ENCODE data around the gene TJP1.

Gene TJP1

GRCh38 chr15:29862271-29862670, 40.0 kb upstream of the TJP1 start:
- no peak for TF ChIP-seq CTCF (IDR thresholded peaks at IDR 0.05; ENCODE audit: low read depth, low read length)
- DNase-seq (ENCODE audit: extremely low read depth, low read depth): no peak

GRCh38 chr15:29860872-29861271, 38.6 kb upstream of the TJP1 start:
- no peak for TF ChIP-seq CTCF (IDR thresholded peaks at IDR 0.05; ENCODE audit: low read depth, low read length)
- DNase-seq (ENCODE audit: extremely low read depth, low read depth): no peak

DNA sequence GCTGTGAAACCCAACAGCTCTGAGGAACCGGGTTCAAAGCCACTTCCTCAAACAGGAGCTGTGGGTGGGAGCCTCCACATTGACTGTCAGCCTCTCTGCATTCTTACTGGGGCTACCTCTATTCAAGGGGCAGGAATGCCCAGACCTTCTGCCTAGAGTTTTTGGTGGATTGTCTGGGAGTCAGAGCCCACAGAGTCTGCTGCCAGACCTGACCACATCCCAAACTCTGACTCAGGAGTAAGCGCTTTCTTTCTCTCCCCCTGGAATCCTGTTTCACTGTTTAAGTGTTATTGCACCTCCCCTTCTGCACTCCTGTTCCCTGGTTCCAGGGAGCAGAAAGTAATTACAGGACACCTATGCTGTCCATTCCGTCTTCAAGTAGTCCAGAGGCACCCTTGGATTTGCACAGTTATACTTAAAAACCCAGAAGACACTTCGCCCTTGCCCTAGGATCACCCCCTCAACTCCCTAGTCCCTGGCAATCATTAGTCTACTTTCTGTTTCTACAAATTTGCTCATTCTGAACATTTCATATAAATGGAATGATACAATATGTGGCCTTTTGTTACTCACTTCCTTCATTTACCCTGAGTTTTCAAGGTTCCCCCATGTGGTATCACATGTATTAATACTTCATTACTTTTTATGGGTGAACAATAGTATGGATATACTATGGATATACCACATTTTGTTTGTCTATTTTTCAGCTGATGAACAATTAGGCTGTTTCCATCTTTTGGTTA, 37.9 kb upstream of the TJP1 start:
- DNase-seq (ENCODE audit: extremely low read depth, low read depth): no peak
- TF ChIP-seq CTCF (IDR thresholded peaks at IDR 0.05; ENCODE audit: low read depth, low read length): no peak

- TF ChIP-seq CTCF (IDR thresholded peaks at IDR 0.05; ENCODE audit: low read depth, low read length): no peak
- no peak for DNase-seq (ENCODE audit: extremely low read depth, low read depth)
Observed at GRCh38 chr15:29859293-29859692, 37.0 kb upstream of the TJP1 start.

DNA sequence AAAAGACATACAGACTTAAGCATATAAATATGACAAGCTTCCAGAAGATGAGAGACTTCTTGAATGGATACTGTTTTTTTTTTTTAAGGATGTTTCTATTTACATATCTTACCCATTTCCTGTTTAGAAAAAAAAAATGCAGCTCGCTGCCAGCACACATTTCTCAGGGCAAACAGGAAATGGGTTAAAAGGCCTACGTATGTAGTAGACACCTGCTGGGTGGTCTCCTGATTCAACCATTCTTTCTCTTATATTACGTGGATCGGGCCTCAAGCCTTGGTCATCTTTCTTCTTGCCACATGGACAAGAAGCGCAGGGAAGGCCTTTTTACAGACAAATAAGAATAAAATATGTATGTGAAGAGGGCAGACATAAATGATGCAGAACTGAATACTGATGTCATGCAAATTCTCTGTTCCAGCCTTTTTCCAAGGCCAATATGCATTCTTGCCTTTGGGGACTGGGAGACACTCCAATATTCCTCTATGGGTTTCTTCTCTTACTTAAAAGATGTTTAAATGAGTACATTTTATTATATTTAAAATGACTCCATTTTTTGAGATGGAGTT, 35.0 kb upstream of the TJP1 start:
- DNase-seq (ENCODE audit: extremely low read depth, low read depth): no peak
- no peak for TF ChIP-seq CTCF (IDR thresholded peaks at IDR 0.05; ENCODE audit: low read depth, low read length)

GRCh38 chr15:29854413-29854812, 32.1 kb upstream of the TJP1 start:
- DNase-seq (ENCODE audit: extremely low read depth, low read depth): no peak
- TF ChIP-seq CTCF (IDR thresholded peaks at IDR 0.05; ENCODE audit: low read depth, low read length): no peak

DNA sequence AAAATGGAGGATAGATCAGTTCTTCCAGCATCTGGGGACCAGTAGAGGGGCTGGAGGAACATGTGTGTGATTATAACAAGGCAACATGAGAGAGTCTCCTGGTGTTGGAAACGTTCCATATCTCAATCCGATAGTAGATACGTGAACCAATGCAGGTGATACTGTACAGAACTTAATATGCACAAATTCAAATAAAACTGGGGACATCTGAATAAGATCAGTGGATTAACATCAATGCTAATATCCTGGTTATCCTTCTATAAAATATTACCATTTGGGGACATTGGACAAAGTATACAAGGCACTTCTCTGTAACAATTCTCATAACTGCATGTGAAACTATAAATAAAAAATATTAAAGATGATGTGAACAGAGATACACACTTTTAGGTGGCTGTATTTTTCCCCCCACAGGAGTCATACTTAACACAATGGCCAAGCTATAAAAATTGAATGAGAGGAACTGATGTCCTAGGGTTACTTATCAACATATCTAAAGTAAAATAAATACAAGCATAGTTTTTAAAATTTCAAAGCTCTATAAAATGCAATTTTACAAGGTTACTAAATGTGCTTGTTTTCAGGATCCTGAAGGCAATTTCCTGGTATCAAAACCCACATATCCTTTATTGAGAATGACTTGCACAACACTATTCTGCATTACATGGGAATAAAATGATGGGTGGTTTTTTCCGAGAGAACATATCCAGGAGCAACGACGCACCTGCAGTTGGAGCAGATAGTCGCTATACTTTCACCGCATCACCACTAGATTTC, 31.1 kb upstream of the TJP1 start:
- no peak for DNase-seq (ENCODE audit: extremely low read depth, low read depth)
- no peak for TF ChIP-seq CTCF (IDR thresholded peaks at IDR 0.05; ENCODE audit: low read depth, low read length)
